CD4-positive, alpha-beta T cell treated with Interleukin-4 for 1 hour (primary cell): Measurements from ENCODE around the gene TOGARAM2.

Experiments
- DNase-seq, 2 donors: peaks; one replicate each; pipeline ENCODE4 v3.0.0-alpha.2; 2020 to 2022

The TOGARAM2 gene

GRCh38 chr2:29023188-29023587, 42.1 kb downstream of the TOGARAM2 start:
- no peak for DNase-seq

- no peak for DNase-seq
Observed at GRCh38 chr2:29024882-29025430, 43.9 kb downstream of the TOGARAM2 start.

GRCh38 chr2:29025711-29026110, 44.6 kb downstream of the TOGARAM2 start:
- DNase-seq = no peak

- DNase-seq = no peak
Observed at GRCh38 chr2:29031046-29031445, 49.9 kb downstream of the TOGARAM2 start.

GRCh38 chr2:29032189-29032588, 51.1 kb downstream of the TOGARAM2 start:
- no peak for DNase-seq

GRCh38 chr2:29033172-29033571, 52.1 kb downstream of the TOGARAM2 start:
- DNase-seq = no peak

GRCh38 chr2:29033656-29034055, 52.6 kb downstream of the TOGARAM2 start:
- no peak for DNase-seq

- DNase-seq = no peak
Observed at GRCh38 chr2:29035016-29035745, 54.1 kb downstream of the TOGARAM2 start.

GRCh38 chr2:29039718-29040480, 58.8 kb downstream of the TOGARAM2 start:
- DNase-seq = no peak

GRCh38 chr2:29040552-29040951, 59.5 kb downstream of the TOGARAM2 start:
- DNase-seq = no peak

- no peak for DNase-seq
Observed at GRCh38 chr2:29041161-29041660, 60.1 kb downstream of the TOGARAM2 start.

- DNase-seq = no peak
Observed at GRCh38 chr2:29042561-29043075, 61.5 kb downstream of the TOGARAM2 start.

GRCh38 chr2:29044459-29044858, 63.4 kb downstream of the TOGARAM2 start:
- DNase-seq = no peak

GRCh38 chr2:29046321-29046720, 65.2 kb downstream of the TOGARAM2 start:
- DNase-seq = no peak

GRCh38 chr2:29047083-29047845, 66.2 kb downstream of the TOGARAM2 start:
- no peak for DNase-seq

GRCh38 chr2:29050591-29050990, 69.5 kb downstream of the TOGARAM2 start:
- DNase-seq = no peak

- no peak for DNase-seq
Observed at GRCh38 chr2:29051730-29052129, 70.6 kb downstream of the TOGARAM2 start.

GRCh38 chr2:29052807-29053206, 71.7 kb downstream of the TOGARAM2 start:
- DNase-seq = no peak

- DNase-seq = no peak
Observed at GRCh38 chr2:29053223-29053622, 72.1 kb downstream of the TOGARAM2 start.

GRCh38 chr2:29053670-29054400, 72.7 kb downstream of the TOGARAM2 start:
- DNase-seq = no peak

- no peak for DNase-seq
Observed at GRCh38 chr2:29054430-29054829, 73.3 kb downstream of the TOGARAM2 start.

GRCh38 chr2:29055601-29056000, 74.5 kb downstream of the TOGARAM2 start:
- no peak for DNase-seq
